ENCODE measurements around the gene AP1G2.

AP1G2 gene

GRCh38 chr14:23570806-23571483, 3.4 kb upstream of the AP1G2 start:
- no peak for DNase-seq (ENCODE audit: low read depth in 2 of 2)

GRCh38 chr14:23569443-23570151, 2.0 kb upstream of the AP1G2 start:
- no peak for DNase-seq (ENCODE audit: low read depth in 2 of 2)

GRCh38 chr14:23568600-23569331, 1.2 kb upstream of the AP1G2 start:
- DNase-seq (ENCODE audit: low read depth in 2 of 2), result no peak

- DNase-seq (ENCODE audit: low read depth in 2 of 2), result no peak
These were observed 519 bp upstream of the AP1G2 start for GRCh38 chr14:23568021-23568599.

- no peak for DNase-seq (ENCODE audit: low read depth in 2 of 2)
These were observed 809 bp downstream of the AP1G2 start for GRCh38 chr14:23566778-23567185.

- DNase-seq (ENCODE audit: low read depth in 2 of 2), result no peak
These were observed 1.3 kb downstream of the AP1G2 start for GRCh38 chr14:23566112-23566777.

GRCh38 chr14:23565626-23566025, 2.0 kb downstream of the AP1G2 start:
- DNase-seq (ENCODE audit: low read depth in 2 of 2), result no peak

GRCh38 chr14:23564876-23565275, 2.7 kb downstream of the AP1G2 start:
- DNase-seq (ENCODE audit: low read depth in 2 of 2), result no peak

GRCh38 chr14:23564181-23564812, 3.3 kb downstream of the AP1G2 start:
- no peak for DNase-seq (ENCODE audit: low read depth in 2 of 2)

GRCh38 chr14:23563473-23564180, 4.0 kb downstream of the AP1G2 start:
- no peak for DNase-seq (ENCODE audit: low read depth in 2 of 2)

- peak; percentile 23 to 39 for DNase-seq (ENCODE audit: low read depth in 2 of 2)
These were observed 4.6 kb downstream of the AP1G2 start for GRCh38 chr14:23562822-23563472.

- DNase-seq (ENCODE audit: low read depth in 2 of 2), result no peak
These were observed 5.4 kb downstream of the AP1G2 start for GRCh38 chr14:23561873-23562821.

- DNase-seq (ENCODE audit: low read depth in 2 of 2), result no peak
These were observed 6.3 kb downstream of the AP1G2 start for GRCh38 chr14:23561259-23561658.

- no peak for DNase-seq (ENCODE audit: low read depth in 2 of 2)
These were observed 7.6 kb downstream of the AP1G2 start for GRCh38 chr14:23559926-23560520.

GRCh38 chr14:23559010-23559925, 8.3 kb downstream of the AP1G2 start:
- peak; percentile 15 to 54 for DNase-seq (ENCODE audit: low read depth in 2 of 2)

- no peak for DNase-seq (ENCODE audit: low read depth in 2 of 2)
These were observed 9.1 kb downstream of the AP1G2 start for GRCh38 chr14:23558346-23559009.

- no peak for DNase-seq (ENCODE audit: low read depth in 2 of 2)
These were observed 9.6 kb downstream of the AP1G2 start for GRCh38 chr14:23557946-23558345.

Data from stimulated activated CD8-positive, alpha-beta memory T cell treated with anti-CD3 and anti-CD28 coated beads, Interleukin-2, amount 100 ng/mL, for 1 hour (primary cell).